HEK293T (cell line): ENCODE results near the gene UQCRFS1.

Experiments used
- ARNT ChIP-seq: fragments of 450-650 bp; IDR thresholded peaks from 2 replicates; pipeline ENCODE4 v1.6.1; 2017; ENCODE audit warnings: mild to moderate bottlenecking
- FOXK2 ChIP-seq: fragments of 450-650 bp; IDR thresholded peaks from 2 replicates; pipeline ENCODE4 v1.6.1; 2016; ENCODE audit warnings: mild to moderate bottlenecking
- L3MBTL2 ChIP-seq: fragments of 450-650 bp; conservative IDR thresholded peaks from 2 replicates; pipeline ENCODE4 v1.6.1; 2016; ENCODE audit warnings: mild to moderate bottlenecking
- NFRKB ChIP-seq: fragments of 450-650 bp; IDR thresholded peaks from 2 replicates; pipeline ENCODE4 v1.6.1; 2016; ENCODE audit warnings: mild to moderate bottlenecking, moderate library complexity
- SP1 ChIP-seq: fragments of 450-650 bp; IDR thresholded peaks from 2 replicates; pipeline ENCODE4 v1.6.1; 2017
- TARDBP ChIP-seq: fragments of 450-650 bp; IDR thresholded peaks from 2 replicates; pipeline ENCODE4 v1.6.1; 2016
- ZNF384 ChIP-seq: fragments of 450-650 bp; IDR thresholded peaks from 2 replicates; pipeline ENCODE4 v1.6.1; 2016

GRCh38 chr19:29206453-29206852 lies 6.5 kb downstream of the UQCRFS1 start:
- TF ChIP-seq NFRKB (no peak), ARNT (no peak), FOXK2 (no peak), TARDBP (no peak), SP1 (no peak), ZNF384 (no peak), L3MBTL2 (no peak)
